Keratinocyte (primary cell): ENCODE data around the gene NTHL1. TPM values are rescaled to one million over a fixed set of nuclear protein-coding genes. Genes with fewer than 3 reads are reported as not detected.

Experiments used
- DNase-seq: peaks from one replicate; pipeline ENCODE4 v3.0.0-alpha.2; 2011; ENCODE audit warnings: low read depth, missing footprints, low spot score
- FAIRE-seq: peaks from 2 replicates; lab custom pipeline; 2011; peaks lifted over from hg19 to GRCh38; lab: Jason Lieb, UNC
- H2AFZ ChIP-seq: 2 replicates; pipeline ENCODE4 v1.6.0; 2012; ENCODE audit warnings: low read length, control low read depth, inconsistent platforms; ENCODE audit not compliant: control insufficient read depth
- H3K27ac ChIP-seq: 2 replicates; pipeline ENCODE4 v1.5.1; 2011; ENCODE audit warnings: low read length; ENCODE audit not compliant: control insufficient read depth, insufficient read depth
- H3K27me3 ChIP-seq: 3 replicates; pipeline ENCODE4 v1.6.0; 2011; ENCODE audit warnings: low read length; ENCODE audit not compliant: control insufficient read depth, insufficient read depth; ENCODE audit errors: extremely low read depth
- H3K36me3 ChIP-seq, 2 experiments: 2 replicates in 1 of 2; 3 replicates in 1 of 2; pipeline ENCODE4 v1.5.1; 2011; ENCODE audit warnings: low read length in 2 of 2, mild to moderate bottlenecking in 1 of 2; ENCODE audit not compliant: control insufficient read depth in 2 of 2, insufficient read depth in 2 of 2; ENCODE audit errors: extremely low read depth in 1 of 2
- H3K4me1 ChIP-seq: 3 replicates; pipeline ENCODE4 v1.5.1; 2011; ENCODE audit warnings: low read length; ENCODE audit not compliant: control insufficient read depth, insufficient read depth; ENCODE audit errors: extremely low read depth
- H3K4me2 ChIP-seq: 3 replicates; pipeline ENCODE4 v1.6.0; 2011; ENCODE audit warnings: low read depth, low read length; ENCODE audit not compliant: control insufficient read depth, insufficient read depth; ENCODE audit errors: extremely low read depth
- H3K4me3 ChIP-seq, 3 experiments: fragments of 200-600 bp in 1 of 3; sonication (generic) in 1 of 3; 2 replicates in 2 of 3; 3 replicates in 1 of 3; pipeline ENCODE4 v1.5.1; 2011 to 2016; ENCODE audit warnings: low read length in 3 of 3, mild to moderate bottlenecking in 3 of 3, control low read depth in 2 of 3, inconsistent platforms in 1 of 3, low read depth in 1 of 3, mixed read lengths in 1 of 3, mixed run types in 1 of 3, moderate library complexity in 1 of 3; ENCODE audit not compliant: control insufficient read depth in 2 of 3, insufficient read depth in 2 of 3; ENCODE audit errors: extremely low read depth in 1 of 3
- H3K79me2 ChIP-seq: 2 replicates; pipeline ENCODE4 v1.6.0; 2012; ENCODE audit warnings: low read length; ENCODE audit not compliant: control insufficient read depth, insufficient read depth
- H3K9ac ChIP-seq: 3 replicates; pipeline ENCODE4 v1.6.0; 2011; ENCODE audit warnings: low read length; ENCODE audit not compliant: control insufficient read depth, insufficient read depth; ENCODE audit errors: extremely low read depth
- H3K9me1 ChIP-seq: 3 replicates; pipeline ENCODE4 v1.6.0; 2011; ENCODE audit warnings: low read length; ENCODE audit not compliant: control insufficient read depth, insufficient read depth; ENCODE audit errors: extremely low read depth
- H3K9me3 ChIP-seq: 2 replicates; pipeline ENCODE4 v1.5.1; 2012; ENCODE audit warnings: low read depth, low read length; ENCODE audit not compliant: control insufficient read depth
- H4K20me1 ChIP-seq: 3 replicates; pipeline ENCODE4 v1.6.0; 2011; ENCODE audit warnings: low read length; ENCODE audit not compliant: control insufficient read depth, insufficient read depth; ENCODE audit errors: extremely low read depth
- EZH2 ChIP-seq: IDR thresholded peaks from one replicate; pipeline ENCODE4 v1.6.1; 2012; ENCODE audit warnings: inconsistent platforms, mild to moderate bottlenecking, low read length, moderate library complexity
- dilution Hi-C: fragments of 300-500 bp; cut with MboI; formaldehyde crosslinking; loops from one replicate; pipeline ENCODE4 v1.7.0; 2020; ENCODE audit warnings: low sequenced_read_pairs; ENCODE audit not compliant: extremely low pct_ligation_motif_present
- polyA plus RNA-seq, 5 experiments: library from polyadenylated mRNA; depleted of rRNA in 3 of 5; stranded (reverse) in 3 of 5; stranded (forward) in 1 of 5; unstranded in 1 of 5; fragments of >200 nt; gene quantifications; 1 replicate in 1 of 5; 2 replicates in 3 of 5; 3 replicates in 1 of 5; pipeline versions ENCODE4 v1.2.1 to v1.2.3, GENCODE V29; 2011 to 2012; ENCODE audit warnings: missing spikeins in 2 of 5, low read depth in 1 of 5, low replicate concordance in 1 of 5
- TF ChIP-seq, protein P1 (sequence below), 3 experiments: IDR thresholded peaks in 1 of 3; conservative IDR thresholded peaks in 1 of 3; optimal IDR thresholded peaks in 1 of 3; 2 replicates in 2 of 3; 3 replicates in 1 of 3; pipeline versions ENCODE3 to v1.5.1; 2011; ENCODE audit warnings: low read length in 3 of 3, mild to moderate bottlenecking in 3 of 3, moderate library complexity in 2 of 3, control low read depth in 1 of 3, inconsistent platforms in 1 of 3; ENCODE audit not compliant: insufficient read depth in 2 of 3; ENCODE audit errors: extremely low read depth in 1 of 3

NTHL1 gene
- polyA plus RNA-seq, 1 donor (not counting 4 experiments of a cell fraction or from before 2014, with no cell fraction given): 8.5 TPM

DNA sequence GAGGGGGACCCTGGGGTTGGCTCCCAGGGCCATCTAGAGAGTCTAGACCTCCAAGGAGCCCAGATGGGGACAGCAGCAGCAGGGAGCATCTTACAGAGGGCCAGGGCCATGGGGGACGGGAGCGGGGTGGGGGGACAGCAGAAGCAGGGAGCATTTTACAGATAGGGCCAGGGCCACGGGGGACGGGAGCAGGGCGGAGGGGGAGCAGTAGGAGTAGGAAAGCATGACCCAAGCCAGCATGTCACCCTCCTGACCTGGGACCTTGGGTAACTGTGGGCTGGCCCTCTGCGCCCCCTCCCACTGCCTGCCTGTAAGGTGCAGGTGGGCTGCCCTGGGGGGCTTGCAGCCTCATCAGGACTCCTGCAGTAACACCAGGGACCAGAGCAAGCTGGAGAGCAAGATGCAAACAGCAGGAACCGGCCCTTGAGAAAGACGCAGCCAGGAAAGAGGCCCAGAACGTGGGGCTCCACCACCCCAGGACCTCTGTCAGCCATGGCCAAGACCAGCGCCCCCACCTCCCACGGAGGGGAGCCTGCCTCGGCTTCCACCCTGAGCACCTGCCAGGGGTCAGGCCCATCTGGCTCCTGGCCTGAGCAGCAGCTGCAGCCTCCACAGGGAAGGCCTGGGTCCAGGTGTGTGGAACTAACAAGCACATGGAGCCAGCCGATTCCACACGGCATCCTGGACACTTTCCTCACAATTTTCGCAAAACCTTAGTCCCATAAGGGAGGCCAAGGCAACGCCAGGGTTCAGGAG is 40.4 kb downstream of the NTHL1 start:
- H3K27ac ChIP-seq: peak overlapping the region; percentile 81
- peak overlapping the region; percentile 89 for H3K4me2 ChIP-seq
- DNase-seq (no peak), FAIRE-seq (no peak)
- H3K79me2 ChIP-seq: peaks cover 79% of the 10 kb centered on the region
- peaks cover 49% of the 10 kb centered on the region for H4K20me1 ChIP-seq
- peaks cover 10 to 51% of the 10 kb centered on the region in 2 experiments for H3K36me3 ChIP-seq
- no peaks in the 10 kb centered on the region for H3K27me3 ChIP-seq
- H2AFZ ChIP-seq: no peak overlapping the region
- peak overlapping the region; percentile 71 to 98 (median 92) for H3K4me3 ChIP-seq
- H3K9me1 ChIP-seq: peaks cover 2% of the 10 kb centered on the region
- dilution Hi-C loops: no loop called here
- TF ChIP-seq, protein P1, sequence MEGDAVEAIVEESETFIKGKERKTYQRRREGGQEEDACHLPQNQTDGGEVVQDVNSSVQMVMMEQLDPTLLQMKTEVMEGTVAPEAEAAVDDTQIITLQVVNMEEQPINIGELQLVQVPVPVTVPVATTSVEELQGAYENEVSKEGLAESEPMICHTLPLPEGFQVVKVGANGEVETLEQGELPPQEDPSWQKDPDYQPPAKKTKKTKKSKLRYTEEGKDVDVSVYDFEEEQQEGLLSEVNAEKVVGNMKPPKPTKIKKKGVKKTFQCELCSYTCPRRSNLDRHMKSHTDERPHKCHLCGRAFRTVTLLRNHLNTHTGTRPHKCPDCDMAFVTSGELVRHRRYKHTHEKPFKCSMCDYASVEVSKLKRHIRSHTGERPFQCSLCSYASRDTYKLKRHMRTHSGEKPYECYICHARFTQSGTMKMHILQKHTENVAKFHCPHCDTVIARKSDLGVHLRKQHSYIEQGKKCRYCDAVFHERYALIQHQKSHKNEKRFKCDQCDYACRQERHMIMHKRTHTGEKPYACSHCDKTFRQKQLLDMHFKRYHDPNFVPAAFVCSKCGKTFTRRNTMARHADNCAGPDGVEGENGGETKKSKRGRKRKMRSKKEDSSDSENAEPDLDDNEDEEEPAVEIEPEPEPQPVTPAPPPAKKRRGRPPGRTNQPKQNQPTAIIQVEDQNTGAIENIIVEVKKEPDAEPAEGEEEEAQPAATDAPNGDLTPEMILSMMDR (optimal IDR thresholded peaks at IDR 0.05 in 1 of 3, IDR thresholded peaks at IDR 0.05 in 1 of 3, conservative IDR thresholded peaks at IDR 0.05 in 1 of 3; ENCODE audit: extremely low read depth in 1 of 3, insufficient read depth in 2 of 3, low read length in 3 of 3): no peak
- TF ChIP-seq EZH2: no peak
- H3K4me1 ChIP-seq: peaks cover 36% of the 10 kb centered on the region
- no peaks in the 10 kb centered on the region for H3K9me3 ChIP-seq
- H3K9ac ChIP-seq: peak overlapping the region; percentile 85

DNA sequence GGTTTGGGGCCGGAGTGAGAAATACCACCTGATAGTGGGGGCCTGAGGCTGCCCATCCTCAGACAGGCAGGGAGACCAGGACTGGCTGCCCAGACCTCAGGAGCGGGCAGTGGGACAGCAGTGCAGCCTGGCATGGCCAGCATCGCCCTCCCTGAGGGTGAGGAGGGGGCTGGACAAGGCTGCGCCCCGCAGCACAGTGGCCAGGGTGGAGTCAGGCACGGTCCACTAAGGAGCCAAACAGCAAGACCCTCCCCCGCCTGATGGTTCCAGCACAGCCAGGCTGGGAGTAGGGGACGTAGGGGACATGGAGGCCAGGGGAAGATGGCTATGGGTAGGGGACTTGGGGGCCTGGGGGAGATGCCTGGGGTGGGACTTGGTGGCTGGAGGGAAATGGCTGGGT is 41.3 kb downstream of the NTHL1 start:
- peaks cover 57% of the 10 kb centered on the region for H4K20me1 ChIP-seq
- no peaks in the 10 kb centered on the region for H3K9me3 ChIP-seq
- no peak for FAIRE-seq
- H3K4me3 ChIP-seq: peak overlapping the region in 1 of 3 experiments; percentile 20
- no peaks in the 10 kb centered on the region for H3K27me3 ChIP-seq
- no peak overlapping the region for H3K4me2 ChIP-seq
- H3K9ac ChIP-seq: no peak overlapping the region
- no peak overlapping the region for H2AFZ ChIP-seq
- H3K9me1 ChIP-seq: peaks cover 2% of the 10 kb centered on the region
- no peak for DNase-seq
- peaks cover 87% of the 10 kb centered on the region for H3K79me2 ChIP-seq
- H3K27ac ChIP-seq: no peak overlapping the region
- dilution Hi-C loops: no loop called here
- peaks cover 36% of the 10 kb centered on the region for H3K4me1 ChIP-seq
- no peak for TF ChIP-seq EZH2
- TF ChIP-seq, protein P1 (optimal IDR thresholded peaks at IDR 0.05 in 1 of 3, IDR thresholded peaks at IDR 0.05 in 1 of 3, conservative IDR thresholded peaks at IDR 0.05 in 1 of 3; ENCODE audit: extremely low read depth in 1 of 3, insufficient read depth in 2 of 3, low read length in 3 of 3): no peak
- H3K36me3 ChIP-seq: peaks cover 16 to 61% of the 10 kb centered on the region in 2 experiments
